Measurements from ENCODE around the gene ZNF577.

DNA sequence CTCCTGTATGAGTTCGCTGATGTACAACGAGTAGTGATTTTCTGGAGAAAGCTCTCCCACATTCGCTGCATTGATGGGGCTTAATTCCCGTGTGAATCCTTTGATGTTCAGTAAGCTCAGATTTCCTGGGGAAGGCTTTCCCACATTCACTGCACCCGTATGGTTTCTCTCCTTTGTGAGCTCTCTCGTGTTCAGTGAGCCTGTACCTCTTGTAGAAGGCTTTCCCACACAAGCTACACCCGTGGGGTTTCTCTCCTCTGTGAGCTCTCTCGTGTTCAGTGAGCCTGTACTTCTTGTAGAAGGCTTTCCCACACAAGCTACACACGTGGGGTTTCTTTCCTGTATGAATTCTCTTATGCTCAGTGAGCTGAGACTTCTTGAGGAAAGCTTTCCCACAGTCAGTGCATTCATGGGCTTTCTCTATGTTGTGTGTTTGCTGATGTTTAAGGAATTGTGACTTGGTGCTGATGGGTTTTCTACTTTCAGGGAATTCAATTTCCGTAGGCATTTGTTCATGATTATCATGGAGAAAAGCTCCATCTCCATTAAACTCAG lies 3.5 kb upstream of the ZNF577 start:
- TF ChIP-seq CTCF (conservative IDR thresholded peaks at IDR 0.05; ENCODE audit: low read length) (no peak), EZH2phosphoT487 (IDR thresholded peaks at IDR 0.05; ENCODE audit: borderline replicate concordance) (no peak)
